Nephron progenitor cell (in vitro differentiated cells): Measurements from ENCODE around the gene SLC1A1.

Experiments
- DNase-seq: peaks from one replicate; pipeline ENCODE4 v3.0.0; 2021
- H3K27ac Mint-ChIP-seq: 2 replicates; pipeline ENCODE4 v1.8.0; 2021; ENCODE audit warnings: mild to moderate bottlenecking, moderate library complexity, mixed read lengths
- H3K27me3 Mint-ChIP-seq: 2 replicates; pipeline ENCODE4 v1.8.0; 2021; ENCODE audit warnings: mild to moderate bottlenecking, low read depth, mixed read lengths; ENCODE audit not compliant: poor library complexity
- H3K36me3 Mint-ChIP-seq: 2 replicates; pipeline ENCODE4 v1.8.0; 2021; ENCODE audit warnings: low read depth, mixed read lengths
- H3K4me1 Mint-ChIP-seq: 2 replicates; pipeline ENCODE4 v1.8.0; 2021; ENCODE audit warnings: mixed read lengths
- H3K4me3 Mint-ChIP-seq: 2 replicates; pipeline ENCODE4 v1.8.0; 2021; ENCODE audit warnings: mild to moderate bottlenecking, moderate library complexity, mixed read lengths
- H3K9me3 Mint-ChIP-seq: 2 replicates; pipeline ENCODE4 v1.8.0; 2021; ENCODE audit warnings: mild to moderate bottlenecking, moderate library complexity, mixed read lengths
- CTCF ChIP-seq: fragments of 200-600 bp; sonication (generic); IDR thresholded peaks from 2 replicates; pipeline ENCODE4 v1.5.0; 2021; ENCODE audit warnings: antibody characterized with exemption

The SLC1A1 gene

DNA sequence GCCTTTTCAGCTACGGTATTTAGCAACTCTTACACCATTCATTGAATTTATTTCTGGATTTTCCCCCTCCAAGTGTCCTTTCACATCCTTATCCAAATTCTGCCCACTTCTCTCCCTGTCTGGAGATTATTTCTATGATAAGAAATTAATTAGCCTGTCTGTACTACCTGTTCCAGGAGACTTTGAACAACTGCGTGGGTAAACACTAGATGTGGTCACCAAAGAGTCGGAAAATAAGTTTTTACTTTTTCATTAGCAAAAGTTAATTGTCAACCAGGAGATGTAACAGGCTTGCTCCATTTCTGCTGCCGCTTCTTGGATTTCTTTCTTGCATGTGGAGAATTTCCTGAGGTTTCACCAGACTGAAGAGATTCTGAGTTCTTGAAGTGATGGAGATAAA, 14.0 kb downstream of the SLC1A1 start:
- Mint-ChIP-seq H3K4me3 (no peak overlapping the region), H3K4me1 (peaks cover 15% of the 10 kb centered on the region), H3K9me3 (no peaks in the 10 kb centered on the region), H3K27ac (no peak overlapping the region), H3K27me3 (no peaks in the 10 kb centered on the region), H3K36me3 (no peaks in the 10 kb centered on the region)
- TF ChIP-seq CTCF = no peak
- no peak for DNase-seq

GRCh38 chr9:4506490-4506889, 16.2 kb downstream of the SLC1A1 start:
- Mint-ChIP-seq H3K27me3 (peaks cover 3% of the 10 kb centered on the region), H3K4me3 (no peak overlapping the region), H3K9me3 (peaks cover 3% of the 10 kb centered on the region), H3K4me1 (peaks cover 16% of the 10 kb centered on the region), H3K27ac (no peak overlapping the region), H3K36me3 (no peaks in the 10 kb centered on the region)
- TF ChIP-seq CTCF = no peak
- DNase-seq = no peak

GRCh38 chr9:4507306-4508130, 17.2 kb downstream of the SLC1A1 start:
- peaks cover 3% of the 10 kb centered on the region for H3K27me3 Mint-ChIP-seq

DNA sequence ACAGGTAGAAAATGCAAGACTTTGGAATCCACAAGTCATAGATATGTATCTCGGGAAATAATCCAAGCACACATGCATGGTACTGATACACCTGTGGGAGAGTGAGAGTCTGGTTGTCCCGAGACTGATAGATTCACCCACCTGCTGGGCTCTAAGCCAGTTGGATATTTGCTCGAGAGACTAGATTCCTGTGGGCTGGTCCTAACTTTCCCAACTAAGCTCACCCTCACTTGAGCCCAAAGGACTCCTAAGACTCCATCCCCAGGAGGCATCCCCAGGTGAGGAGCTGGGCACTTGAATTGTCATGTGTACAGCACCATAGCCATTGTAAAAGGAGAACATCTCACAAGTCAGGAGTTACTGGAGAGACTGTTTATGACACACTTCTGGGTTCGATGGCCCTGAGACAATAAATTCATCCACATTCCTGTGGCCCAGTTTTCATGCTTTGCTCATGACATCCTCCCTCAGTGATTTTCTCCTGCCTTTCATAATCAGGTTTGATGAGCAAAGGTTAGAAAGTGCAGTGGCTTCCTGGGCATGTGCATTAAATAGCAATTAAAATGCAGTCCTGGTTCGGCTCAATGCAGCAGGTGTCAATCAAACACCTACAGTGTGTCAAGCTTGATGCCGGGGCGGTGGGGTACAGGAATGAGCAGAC, 18.1 kb downstream of the SLC1A1 start:
- no peaks in the 10 kb centered on the region for H3K36me3 Mint-ChIP-seq
- H3K4me1 Mint-ChIP-seq = peaks cover 16% of the 10 kb centered on the region
- H3K27me3 Mint-ChIP-seq = peaks cover 3% of the 10 kb centered on the region
- TF ChIP-seq CTCF = no peak
- no peak overlapping the region for H3K27ac Mint-ChIP-seq
- peaks cover 5% of the 10 kb centered on the region for H3K9me3 Mint-ChIP-seq
- no peak for DNase-seq
- no peak overlapping the region for H3K4me3 Mint-ChIP-seq

More at GRCh38 chr9:4507306-4508130, 17.2 kb downstream of the SLC1A1 start:
- Mint-ChIP-seq H3K4me3 (no peak overlapping the region), H3K36me3 (no peaks in the 10 kb centered on the region), H3K27ac (no peak overlapping the region), H3K9me3 (peaks cover 5% of the 10 kb centered on the region), H3K4me1 (peaks cover 16% of the 10 kb centered on the region)
- no peak for TF ChIP-seq CTCF
- no peak for DNase-seq

GRCh38 chr9:4508907-4509589, 18.8 kb downstream of the SLC1A1 start:
- no peak for DNase-seq
- H3K36me3 Mint-ChIP-seq = no peaks in the 10 kb centered on the region
- H3K27me3 Mint-ChIP-seq = peaks cover 3% of the 10 kb centered on the region
- peaks cover 5% of the 10 kb centered on the region for H3K9me3 Mint-ChIP-seq
- no peak for TF ChIP-seq CTCF
- H3K4me3 Mint-ChIP-seq = no peak overlapping the region
- peaks cover 16% of the 10 kb centered on the region for H3K4me1 Mint-ChIP-seq
- H3K27ac Mint-ChIP-seq = peak overlapping the region; percentile 8
